VCaP (cell line): ENCODE measurements around the gene GATA3.

Source experiments
- H3K27ac ChIP-seq: fragments of 450-650 bp; 2 replicates; pipeline ENCODE4 v1.5.1; 2017
- TF ChIP-seq, protein P1 (sequence below): fragments of 450-650 bp; conservative IDR thresholded peaks from 2 replicates; pipeline ENCODE4 v1.5.1; 2017; ENCODE audit warnings: mild to moderate bottlenecking, moderate library complexity

Gene GATA3

GRCh38 chr10:8066124-8066523, 11.6 kb downstream of the GATA3 start:
- TF ChIP-seq, protein P1, sequence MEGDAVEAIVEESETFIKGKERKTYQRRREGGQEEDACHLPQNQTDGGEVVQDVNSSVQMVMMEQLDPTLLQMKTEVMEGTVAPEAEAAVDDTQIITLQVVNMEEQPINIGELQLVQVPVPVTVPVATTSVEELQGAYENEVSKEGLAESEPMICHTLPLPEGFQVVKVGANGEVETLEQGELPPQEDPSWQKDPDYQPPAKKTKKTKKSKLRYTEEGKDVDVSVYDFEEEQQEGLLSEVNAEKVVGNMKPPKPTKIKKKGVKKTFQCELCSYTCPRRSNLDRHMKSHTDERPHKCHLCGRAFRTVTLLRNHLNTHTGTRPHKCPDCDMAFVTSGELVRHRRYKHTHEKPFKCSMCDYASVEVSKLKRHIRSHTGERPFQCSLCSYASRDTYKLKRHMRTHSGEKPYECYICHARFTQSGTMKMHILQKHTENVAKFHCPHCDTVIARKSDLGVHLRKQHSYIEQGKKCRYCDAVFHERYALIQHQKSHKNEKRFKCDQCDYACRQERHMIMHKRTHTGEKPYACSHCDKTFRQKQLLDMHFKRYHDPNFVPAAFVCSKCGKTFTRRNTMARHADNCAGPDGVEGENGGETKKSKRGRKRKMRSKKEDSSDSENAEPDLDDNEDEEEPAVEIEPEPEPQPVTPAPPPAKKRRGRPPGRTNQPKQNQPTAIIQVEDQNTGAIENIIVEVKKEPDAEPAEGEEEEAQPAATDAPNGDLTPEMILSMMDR: no peak
- H3K27ac ChIP-seq: no peak overlapping the region

DNA sequence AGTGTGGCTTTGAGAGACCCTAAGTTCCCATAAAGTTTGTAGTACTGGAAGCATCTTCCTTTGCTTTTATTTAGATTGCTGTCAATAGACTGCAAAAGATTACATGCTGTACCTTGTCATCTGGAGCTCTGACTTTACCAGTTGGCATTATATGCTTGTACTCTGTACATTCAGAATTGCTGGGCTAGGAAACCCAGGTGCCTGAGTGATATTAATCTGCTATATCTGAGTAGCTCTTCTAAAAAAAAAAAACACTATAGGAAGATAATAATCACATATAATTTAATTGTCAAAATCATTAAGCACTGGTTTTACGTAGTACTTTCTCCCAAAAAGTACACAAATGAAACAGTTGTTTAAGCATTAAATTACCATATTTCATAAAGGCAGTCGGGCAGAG, 12.3 kb downstream of the GATA3 start:
- TF ChIP-seq, protein P1: no peak

GRCh38 chr10:8069108-8069507, 14.6 kb downstream of the GATA3 start:
- TF ChIP-seq, protein P1: no peak
- H3K27ac ChIP-seq: no peak overlapping the region

More for the DNA sequence above, 12.3 kb downstream of the GATA3 start:
- H3K27ac ChIP-seq: no peak overlapping the region

- TF ChIP-seq, protein P1: no peak
- H3K27ac ChIP-seq: no peak overlapping the region
Measured at GRCh38 chr10:8069627-8070026, 15.1 kb downstream of the GATA3 start.

GRCh38 chr10:8070440-8070839, 16.0 kb downstream of the GATA3 start:
- H3K27ac ChIP-seq: no peak overlapping the region
- TF ChIP-seq, protein P1: no peak

- TF ChIP-seq, protein P1: no peak
- H3K27ac ChIP-seq: no peak overlapping the region
Measured at GRCh38 chr10:8071006-8071405, 16.5 kb downstream of the GATA3 start.

GRCh38 chr10:8071666-8072065, 17.2 kb downstream of the GATA3 start:
- TF ChIP-seq, protein P1: no peak

GRCh38 chr10:8072211-8072610, 17.7 kb downstream of the GATA3 start:
- TF ChIP-seq, protein P1: no peak
- no peak overlapping the region for H3K27ac ChIP-seq

More at GRCh38 chr10:8071666-8072065, 17.2 kb downstream of the GATA3 start:
- H3K27ac ChIP-seq: no peak overlapping the region
